A172 (cell line): Measurements from ENCODE around the gene EIF1AD. TPM values are rescaled to one million over a fixed set of nuclear protein-coding genes. Genes with fewer than 3 reads are reported as not detected.

Experiments used
- DNase-seq: peaks from one replicate; pipeline ENCODE4 v3.0.0-alpha.2; 2015; ENCODE audit warnings: low spot score
- total RNA-seq: library from RNA; depleted of rRNA; stranded (reverse); fragments of >200 nt; shearing (Covaris generic); gene quantifications from 2 replicates; pipeline ENCODE4 v1.2.3, GENCODE V29; 2014

Gene EIF1AD
- total RNA-seq, 1 experiment from 2014 or later = 54.5 TPM

DNA sequence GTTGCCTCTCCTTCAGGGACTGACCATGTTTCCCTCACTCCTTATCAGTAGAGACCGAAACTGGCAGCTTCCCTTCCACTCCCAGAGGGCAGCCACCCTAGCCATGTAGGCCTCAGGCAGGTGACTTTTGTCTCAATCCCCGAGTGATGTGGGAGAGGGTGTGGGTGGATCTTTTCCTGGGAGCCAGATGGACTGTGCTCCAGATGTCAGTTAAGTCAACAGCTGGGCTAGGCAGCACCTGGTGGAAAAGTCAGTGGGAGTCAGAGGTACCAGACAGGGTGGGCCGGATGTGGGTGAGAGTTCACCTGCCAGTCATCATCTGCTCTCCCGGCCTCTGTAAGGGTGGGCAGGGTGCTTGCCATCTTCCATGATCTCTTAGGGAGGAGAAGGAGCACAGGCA lies 2.2 kb upstream of the EIF1AD start:
- DNase-seq = no peak

DNA sequence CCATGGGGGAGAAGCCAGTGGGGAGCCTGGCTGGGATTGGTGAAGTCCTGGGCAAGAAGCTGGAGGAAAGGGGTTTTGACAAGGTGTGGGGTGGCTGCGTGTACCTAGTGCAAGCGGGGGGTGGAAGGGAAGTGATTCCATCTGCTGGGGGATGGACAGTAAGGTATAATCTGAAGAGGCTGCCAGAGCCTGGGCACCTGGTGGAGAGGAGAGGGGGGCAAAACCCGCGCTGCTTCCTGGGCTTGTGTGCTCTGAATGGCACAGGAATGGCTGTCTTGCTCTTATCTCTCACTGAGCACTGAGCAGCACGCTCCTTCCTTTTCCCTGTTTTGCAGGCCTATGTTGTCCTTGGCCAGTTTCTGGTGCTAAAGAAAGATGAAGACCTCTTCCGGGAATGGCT lies 1.3 kb upstream of the EIF1AD start:
- DNase-seq = no peak

- no peak for DNase-seq
Measured at GRCh38 chr11:66002648-66003225, 780 bp upstream of the EIF1AD start.

DNA sequence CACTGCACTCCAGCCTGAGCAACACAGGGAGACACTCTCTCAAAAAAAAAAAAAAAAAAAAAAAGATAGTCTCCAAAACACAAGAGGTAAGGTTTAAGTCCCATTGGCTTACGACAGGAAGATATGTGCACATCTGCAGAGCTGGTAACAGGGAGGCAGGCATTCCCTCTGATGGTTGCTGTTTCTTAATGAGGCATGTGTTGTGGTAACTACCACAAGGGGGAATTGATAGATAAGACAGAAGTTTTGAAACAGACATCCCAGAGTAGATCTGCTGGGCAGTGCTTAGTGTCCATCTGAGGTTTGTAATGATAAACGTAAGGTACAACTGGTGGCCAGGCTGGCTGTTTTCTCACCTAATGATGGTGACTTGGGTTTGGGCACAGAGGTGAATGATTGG lies 4.7 kb downstream of the EIF1AD start:
- no peak for DNase-seq

- no peak for DNase-seq
Measured at GRCh38 chr11:65992056-65992455, 9.9 kb downstream of the EIF1AD start.

- DNase-seq = peak; percentile 91
Measured at GRCh38 chr11:65988791-65989592, 13.0 kb downstream of the EIF1AD start.

DNA sequence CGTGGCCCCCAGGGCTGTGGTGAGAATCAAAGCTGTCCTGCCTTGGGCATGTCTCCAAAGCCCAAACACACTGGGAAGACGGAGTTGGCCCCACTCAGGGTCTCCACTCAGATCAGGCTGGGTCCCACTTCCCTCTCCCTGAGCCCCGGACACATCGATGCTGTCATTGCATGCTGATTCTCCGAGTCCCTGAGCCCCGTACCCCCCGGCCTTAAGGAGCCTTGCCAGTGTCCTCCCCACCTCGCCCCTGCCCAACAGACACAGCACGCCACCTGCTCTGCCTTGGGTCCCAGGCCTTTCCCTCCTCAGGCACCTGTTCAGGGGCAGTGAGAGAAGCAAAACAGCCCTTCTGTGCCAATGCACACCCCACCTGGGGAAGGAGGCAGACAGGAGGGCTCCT lies 14.6 kb downstream of the EIF1AD start:
- DNase-seq = no peak

- no peak for DNase-seq
Measured at GRCh38 chr11:65983589-65983987, 18.4 kb downstream of the EIF1AD start.

- no peak for DNase-seq
Measured at GRCh38 chr11:65982824-65983588, 19.0 kb downstream of the EIF1AD start.

GRCh38 chr11:65981972-65982823 lies 19.8 kb downstream of the EIF1AD start:
- no peak for DNase-seq

DNA sequence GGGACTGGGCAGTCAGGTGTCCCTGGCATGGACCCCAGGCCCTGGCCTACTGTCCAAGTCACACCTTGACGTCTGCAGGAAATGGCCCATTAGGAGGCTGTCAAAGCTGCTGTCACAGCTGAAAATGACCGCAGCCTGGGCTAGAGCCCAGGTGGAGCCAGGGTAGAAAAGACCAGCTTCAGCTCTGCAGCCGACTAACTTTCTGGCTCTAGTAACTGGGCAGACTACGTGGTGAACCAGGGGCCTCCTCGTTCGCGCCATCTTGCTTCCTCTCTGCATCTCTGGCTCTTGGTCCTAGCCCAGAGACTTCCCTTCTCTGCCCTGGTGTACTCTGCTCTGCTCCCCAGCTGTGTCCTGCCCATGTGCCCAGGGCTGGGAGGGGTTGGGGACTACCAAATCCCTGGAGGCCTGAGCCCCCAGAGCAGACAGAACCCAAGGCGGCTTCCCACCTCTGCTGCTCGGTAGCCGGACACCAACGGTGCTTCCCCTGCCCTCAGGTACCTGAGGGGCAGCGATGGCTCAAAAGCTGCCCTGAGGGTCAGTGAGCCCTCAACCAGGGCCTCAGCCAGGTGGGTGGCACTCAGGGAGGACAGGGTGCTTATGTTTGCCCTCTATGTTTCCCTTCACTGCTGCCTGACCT lies 20.7 kb downstream of the EIF1AD start:
- DNase-seq = no peak

DNA sequence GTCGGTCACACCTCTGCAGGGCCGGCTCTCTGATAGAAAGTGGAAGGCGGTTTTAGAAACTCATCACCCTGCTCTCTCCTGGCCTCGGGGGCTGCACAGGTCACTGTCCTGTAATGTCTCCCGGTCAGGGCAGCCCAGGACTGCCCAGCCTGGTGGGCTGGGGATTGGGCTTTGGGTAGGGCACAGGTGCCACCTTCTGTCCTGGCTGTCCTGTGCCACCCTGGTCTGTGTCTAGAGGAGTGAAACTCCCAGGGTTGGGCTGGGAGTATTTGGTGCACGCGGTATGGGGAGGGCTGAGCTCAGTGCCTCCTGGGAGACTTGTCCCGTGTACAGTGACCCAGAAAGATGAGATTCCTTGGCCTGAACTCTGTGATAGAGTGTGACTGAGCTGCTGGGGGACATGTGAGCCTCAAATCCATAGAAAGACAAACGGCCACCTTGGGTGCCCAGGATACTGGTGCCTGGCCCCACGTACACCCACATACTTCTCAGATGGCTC lies 22.6 kb downstream of the EIF1AD start:
- no peak for DNase-seq

DNA sequence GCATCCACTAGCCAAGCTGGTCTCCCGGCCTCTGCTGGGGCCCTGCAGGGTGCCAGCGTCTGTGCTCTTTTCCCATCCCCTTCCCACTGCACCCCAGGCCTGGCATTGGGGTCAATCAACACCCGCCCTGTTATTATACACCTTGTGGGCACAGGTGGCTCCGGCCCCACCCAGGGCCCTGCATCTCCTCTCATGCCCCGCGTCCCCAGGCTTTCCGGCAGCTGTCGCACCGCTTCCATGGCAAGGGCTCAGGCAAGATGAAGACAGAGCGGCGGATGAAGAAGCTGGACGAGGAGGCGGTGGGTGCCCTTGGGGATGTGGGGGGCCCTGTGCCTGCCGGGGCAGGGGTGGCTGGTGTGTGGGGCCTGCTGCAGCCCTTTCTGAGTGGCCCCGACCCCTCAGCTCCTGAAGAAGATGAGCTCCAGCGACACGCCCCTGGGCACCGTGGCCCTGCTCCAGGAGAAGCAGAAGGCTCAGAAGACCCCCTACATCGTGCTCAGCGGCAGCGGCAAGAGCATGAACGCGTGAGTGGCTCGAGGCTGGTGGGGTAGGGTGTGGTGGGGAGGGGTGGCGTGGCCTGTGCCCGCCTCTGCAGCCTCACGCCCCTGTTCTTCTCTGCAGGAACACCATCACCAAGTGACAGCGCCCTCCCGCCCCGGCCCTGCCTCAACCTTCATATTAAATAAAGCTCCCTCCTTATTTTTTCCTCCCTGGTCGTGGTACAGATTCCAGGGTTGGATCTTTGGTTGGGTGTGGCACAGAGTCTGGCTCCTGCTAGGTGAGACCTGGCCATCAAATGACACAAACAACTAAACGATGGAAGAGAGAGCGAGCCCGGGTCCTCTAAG lies 23.3 kb downstream of the EIF1AD start:
- DNase-seq = no peak

GRCh38 chr11:65977621-65978390 lies 24.2 kb downstream of the EIF1AD start:
- no peak for DNase-seq

- no peak for DNase-seq
Measured at GRCh38 chr11:65976216-65977176, 25.5 kb downstream of the EIF1AD start.

GRCh38 chr11:65975771-65976170 lies 26.2 kb downstream of the EIF1AD start:
- DNase-seq = no peak

- peak; percentile 41 for DNase-seq
Measured at GRCh38 chr11:65973439-65974110, 28.4 kb downstream of the EIF1AD start.

DNA sequence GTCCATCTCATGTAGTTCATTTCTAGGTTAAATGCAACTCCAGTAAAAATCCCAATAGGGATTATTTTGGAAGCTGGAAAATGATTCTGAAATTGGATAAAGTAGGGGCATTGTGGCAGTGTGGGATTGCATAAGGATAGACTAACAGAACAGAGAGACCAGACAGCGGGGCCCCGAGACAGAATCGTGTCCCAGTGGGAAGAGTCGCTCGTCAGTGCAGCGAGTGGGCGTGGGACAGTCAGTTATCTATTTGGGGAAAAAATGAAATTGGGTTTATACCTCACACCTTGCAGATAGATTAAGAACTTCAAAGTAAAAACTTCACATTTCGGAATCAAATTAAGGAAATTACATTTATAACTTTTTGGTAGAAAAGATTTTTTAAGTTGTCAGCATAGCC lies 29.8 kb downstream of the EIF1AD start:
- DNase-seq = no peak
